ENCODE measurements around the gene ARMC12.

The ARMC12 gene

DNA sequence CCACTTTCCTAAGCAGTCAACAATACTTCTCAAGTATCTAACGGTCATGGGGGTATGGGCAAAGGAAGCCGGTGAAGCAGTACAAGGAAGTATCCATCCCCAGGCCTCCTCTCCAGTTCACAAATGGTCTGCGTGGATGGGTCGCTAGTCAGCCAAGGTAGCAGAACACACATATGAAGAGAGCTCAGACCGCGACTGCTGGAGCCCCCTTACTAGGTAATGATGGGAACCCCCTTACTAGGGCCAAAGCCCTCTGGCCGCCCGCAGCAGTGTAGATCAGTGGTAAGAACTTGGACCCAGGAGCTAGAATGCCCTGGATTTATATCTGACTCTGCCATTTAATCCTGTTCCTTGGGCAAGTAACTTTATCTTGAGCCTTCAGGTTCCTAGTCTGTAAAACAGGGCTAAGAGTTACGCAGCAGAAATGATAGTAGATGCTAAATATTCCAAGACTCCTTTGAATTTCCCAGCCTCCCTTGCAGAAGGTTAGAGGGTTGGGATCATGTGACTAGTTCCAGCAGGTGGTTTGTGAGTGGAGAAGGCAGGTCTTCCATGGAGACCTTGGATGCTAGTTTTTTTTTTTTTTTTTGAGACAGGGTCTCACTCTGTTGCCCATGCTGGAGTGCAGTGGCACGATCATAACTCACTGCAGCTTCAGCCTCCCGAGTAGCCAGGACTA is 37.4 kb downstream of the ARMC12 start:
- in situ Hi-C loops (cut with MboI; ENCODE audit: low pct_unique_long_range_greater_than_20kb, low sequenced_read_pairs, unreplicated experiment) = no loop called here
- TF ChIP-seq, protein P1, sequence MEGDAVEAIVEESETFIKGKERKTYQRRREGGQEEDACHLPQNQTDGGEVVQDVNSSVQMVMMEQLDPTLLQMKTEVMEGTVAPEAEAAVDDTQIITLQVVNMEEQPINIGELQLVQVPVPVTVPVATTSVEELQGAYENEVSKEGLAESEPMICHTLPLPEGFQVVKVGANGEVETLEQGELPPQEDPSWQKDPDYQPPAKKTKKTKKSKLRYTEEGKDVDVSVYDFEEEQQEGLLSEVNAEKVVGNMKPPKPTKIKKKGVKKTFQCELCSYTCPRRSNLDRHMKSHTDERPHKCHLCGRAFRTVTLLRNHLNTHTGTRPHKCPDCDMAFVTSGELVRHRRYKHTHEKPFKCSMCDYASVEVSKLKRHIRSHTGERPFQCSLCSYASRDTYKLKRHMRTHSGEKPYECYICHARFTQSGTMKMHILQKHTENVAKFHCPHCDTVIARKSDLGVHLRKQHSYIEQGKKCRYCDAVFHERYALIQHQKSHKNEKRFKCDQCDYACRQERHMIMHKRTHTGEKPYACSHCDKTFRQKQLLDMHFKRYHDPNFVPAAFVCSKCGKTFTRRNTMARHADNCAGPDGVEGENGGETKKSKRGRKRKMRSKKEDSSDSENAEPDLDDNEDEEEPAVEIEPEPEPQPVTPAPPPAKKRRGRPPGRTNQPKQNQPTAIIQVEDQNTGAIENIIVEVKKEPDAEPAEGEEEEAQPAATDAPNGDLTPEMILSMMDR (IDR thresholded peaks at IDR 0.05; ENCODE audit: extremely low read depth, insufficient read depth, missing control alignments) = no peak
- no peak for DNase-seq (ENCODE audit: low spot score)

DNA sequence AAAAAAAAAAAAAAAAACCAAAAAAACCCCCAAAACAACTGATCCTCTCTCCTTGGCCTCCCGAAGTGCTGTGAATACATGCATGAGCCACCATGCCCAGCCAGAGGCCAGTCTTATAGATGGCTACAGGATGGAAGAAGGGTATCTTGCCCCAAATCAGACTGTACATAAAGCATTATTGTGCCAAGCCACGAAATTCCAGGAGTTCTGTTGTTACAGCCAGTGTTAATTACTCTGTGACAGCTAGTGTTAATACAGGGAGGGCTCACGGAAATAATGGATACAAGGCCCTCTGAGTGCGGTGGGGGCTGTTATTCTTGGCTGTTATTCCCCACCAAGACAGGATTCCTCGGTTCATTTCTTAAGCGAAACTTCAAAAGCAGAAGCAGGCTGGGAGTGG is 38.2 kb downstream of the ARMC12 start:
- no peak for DNase-seq (ENCODE audit: low spot score)
- in situ Hi-C loops (cut with MboI; ENCODE audit: low pct_unique_long_range_greater_than_20kb, low sequenced_read_pairs, unreplicated experiment) = no loop called here
- TF ChIP-seq, protein P1 (IDR thresholded peaks at IDR 0.05; ENCODE audit: extremely low read depth, insufficient read depth, missing control alignments) = no peak

DNA sequence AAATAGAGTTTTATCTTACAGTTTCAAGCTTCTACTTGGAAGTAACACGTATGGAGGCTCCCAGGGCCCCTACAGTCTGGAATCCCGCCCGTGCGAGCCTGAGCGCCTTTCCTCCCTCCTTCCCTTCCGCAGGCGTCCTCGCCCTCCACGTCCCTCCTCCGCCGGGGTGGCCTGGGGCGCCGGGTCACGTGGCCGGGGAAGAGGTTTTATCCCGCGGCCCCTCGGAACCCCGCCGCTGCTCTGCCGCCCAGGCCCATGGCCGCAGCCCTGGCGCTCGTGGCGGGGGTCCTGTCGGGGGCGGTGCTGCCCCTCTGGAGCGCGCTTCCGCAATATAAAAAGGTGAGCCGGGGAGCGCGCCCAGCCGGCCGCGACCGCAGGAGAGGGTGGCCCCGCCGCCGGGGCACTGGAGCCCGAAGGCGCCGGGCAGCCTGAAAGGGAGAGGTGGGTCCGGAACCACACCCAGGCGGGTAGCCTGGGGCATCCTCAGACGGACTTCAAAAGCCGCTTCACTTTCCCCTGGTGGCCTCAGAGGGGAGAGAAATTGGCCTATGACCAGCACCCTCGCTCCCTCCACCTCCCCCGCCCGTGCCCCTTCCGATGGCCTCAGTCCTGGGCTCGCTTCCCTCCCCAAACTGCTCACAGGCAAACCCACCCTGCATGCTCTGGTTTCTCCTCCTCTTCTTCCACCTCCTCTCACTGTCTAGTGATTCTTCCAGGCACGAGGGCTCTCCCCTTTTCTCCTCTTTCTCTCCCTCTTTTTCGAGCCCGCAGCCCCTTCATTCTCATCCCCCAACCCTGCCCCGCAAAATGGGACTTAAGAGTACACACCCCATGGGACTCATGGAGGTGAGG is 39.8 kb downstream of the ARMC12 start, which contains the start of gene CLPSL2:
CLPSL2 (plus strand) TSS at position 235 of the 852 bp plus-strand sequence; CDS start at position 256, 21 bp downstream.
- in situ Hi-C loops (cut with MboI; ENCODE audit: low pct_unique_long_range_greater_than_20kb, low sequenced_read_pairs, unreplicated experiment) = no loop called here
- DNase-seq (ENCODE audit: low spot score) = no peak
- TF ChIP-seq, protein P1 (IDR thresholded peaks at IDR 0.05; ENCODE audit: extremely low read depth, insufficient read depth, missing control alignments) = no peak

DNA sequence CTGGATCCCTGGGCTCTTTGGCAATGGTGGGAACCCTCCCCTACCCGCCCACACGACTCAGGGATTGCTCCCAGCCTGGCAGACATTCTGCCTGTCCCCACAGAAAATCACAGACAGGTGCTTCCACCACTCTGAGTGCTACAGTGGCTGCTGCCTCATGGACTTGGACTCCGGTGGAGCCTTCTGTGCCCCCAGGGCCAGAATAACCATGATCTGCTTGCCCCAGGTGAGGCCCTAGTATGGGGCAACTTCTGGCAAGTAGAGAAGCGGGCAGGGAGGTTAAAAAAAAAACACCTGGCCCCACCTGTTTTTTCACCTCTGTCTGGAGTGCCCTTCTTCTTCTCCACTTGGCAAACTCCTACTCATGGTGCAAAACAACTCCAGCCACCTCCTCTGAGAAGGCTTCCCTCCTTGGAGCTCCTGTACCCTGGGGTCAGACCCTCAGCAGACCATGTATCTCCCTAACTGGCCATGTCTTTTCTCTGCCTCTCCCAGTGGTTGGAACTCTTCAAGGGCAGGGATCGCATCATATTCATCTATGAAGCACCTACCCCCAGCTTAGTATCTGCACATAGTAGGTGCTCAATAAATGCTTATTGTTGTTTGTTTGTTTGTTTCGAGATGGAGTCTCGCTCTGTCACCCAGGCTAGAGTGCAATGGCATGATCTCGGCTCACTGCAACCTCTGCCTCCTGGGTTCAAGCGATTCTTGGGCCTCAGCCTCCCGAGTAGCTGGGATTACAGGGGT is 40.7 kb downstream of the ARMC12 start:
- in situ Hi-C loops (cut with MboI; ENCODE audit: low pct_unique_long_range_greater_than_20kb, low sequenced_read_pairs, unreplicated experiment) = no loop called here
- no peak for DNase-seq (ENCODE audit: low spot score)
- TF ChIP-seq, protein P1 (IDR thresholded peaks at IDR 0.05; ENCODE audit: extremely low read depth, insufficient read depth, missing control alignments) = no peak

DNA sequence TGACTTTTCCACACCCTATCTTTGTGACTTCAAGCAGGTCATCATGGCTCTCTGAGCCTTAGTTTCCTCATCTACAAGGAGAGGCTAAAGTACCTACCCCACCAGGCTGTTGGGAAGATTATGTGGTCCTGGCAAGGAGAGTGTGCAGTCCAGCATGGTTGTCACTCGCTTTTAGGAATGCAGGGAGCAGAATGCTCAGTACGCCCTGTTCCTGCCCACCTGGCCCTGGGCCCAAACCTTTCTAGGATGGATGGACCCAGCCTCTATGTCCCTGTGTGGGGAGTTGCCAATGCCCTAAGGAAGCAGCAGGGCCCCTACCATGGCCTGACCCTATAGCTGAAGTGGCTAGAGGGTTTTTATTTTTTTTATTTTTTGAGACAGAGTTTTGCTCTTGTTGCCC is 41.6 kb downstream of the ARMC12 start:
- in situ Hi-C loops (cut with MboI; ENCODE audit: low pct_unique_long_range_greater_than_20kb, low sequenced_read_pairs, unreplicated experiment) = no loop called here
- DNase-seq (ENCODE audit: low spot score) = no peak
- TF ChIP-seq, protein P1 (IDR thresholded peaks at IDR 0.05; ENCODE audit: extremely low read depth, insufficient read depth, missing control alignments) = no peak

DNA sequence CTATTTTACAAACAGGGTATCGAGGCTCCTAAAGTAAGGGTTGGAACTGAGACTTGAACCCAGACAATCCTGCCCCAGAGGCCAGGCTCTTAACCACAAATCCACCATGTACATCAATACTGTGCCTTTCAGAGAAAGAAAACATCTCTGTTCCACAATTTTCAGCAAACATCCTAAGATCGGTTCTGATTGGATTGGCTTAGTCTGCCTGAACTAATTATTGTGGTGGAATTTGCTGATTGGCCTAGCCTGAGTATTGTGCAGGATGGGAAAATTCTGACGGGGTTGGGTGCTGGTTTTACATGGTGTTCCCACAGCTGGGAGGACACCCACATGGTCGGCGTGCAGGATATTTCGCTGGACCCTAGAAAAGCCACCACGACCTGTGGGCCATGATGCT is 43.9 kb downstream of the ARMC12 start, which contains the start of gene CLPSL1:
CLPSL1 (plus strand) TSS at position 301 of the 400 bp plus-strand sequence; CDS start at position 393, 92 bp downstream.
- in situ Hi-C loops (cut with MboI; ENCODE audit: low pct_unique_long_range_greater_than_20kb, low sequenced_read_pairs, unreplicated experiment) = no loop called here
- DNase-seq (ENCODE audit: low spot score) = no peak
- TF ChIP-seq, protein P1 (IDR thresholded peaks at IDR 0.05; ENCODE audit: extremely low read depth, insufficient read depth, missing control alignments) = no peak
